Measurements from ENCODE around the gene CCDC88C.

The CCDC88C gene

DNA sequence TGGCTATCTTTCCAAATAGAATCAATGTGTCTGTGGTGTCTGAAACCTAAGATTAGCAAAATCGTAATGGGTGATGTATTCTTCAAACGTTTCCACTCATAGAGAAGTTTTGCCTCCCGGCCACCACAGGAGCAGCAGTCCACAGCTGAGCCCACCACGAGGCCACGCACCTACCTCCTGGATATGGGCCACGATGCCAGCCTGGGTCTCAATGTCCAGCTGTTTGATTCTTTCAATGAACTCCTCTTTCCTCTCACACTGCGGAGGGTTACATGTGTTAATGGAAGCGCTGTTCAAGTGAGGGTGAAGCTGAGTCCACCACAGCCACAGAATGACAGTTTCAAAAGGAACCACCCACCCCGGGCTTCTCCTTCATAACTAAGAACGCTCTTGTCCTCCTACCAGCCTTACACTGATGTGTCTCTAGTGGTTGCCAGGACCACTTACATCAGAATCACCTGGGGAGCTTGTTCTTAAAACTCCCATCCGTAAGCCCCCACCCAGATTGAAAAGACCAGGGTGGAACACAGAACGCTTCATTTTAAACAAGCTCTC is 75.3 kb downstream of the CCDC88C start:
- no peak for DNase-seq

GRCh38 chr14:91341751-91342154 is 75.9 kb downstream of the CCDC88C start:
- DNase-seq = no peak

GRCh38 chr14:91341334-91341733 is 76.3 kb downstream of the CCDC88C start:
- no peak for DNase-seq

DNA sequence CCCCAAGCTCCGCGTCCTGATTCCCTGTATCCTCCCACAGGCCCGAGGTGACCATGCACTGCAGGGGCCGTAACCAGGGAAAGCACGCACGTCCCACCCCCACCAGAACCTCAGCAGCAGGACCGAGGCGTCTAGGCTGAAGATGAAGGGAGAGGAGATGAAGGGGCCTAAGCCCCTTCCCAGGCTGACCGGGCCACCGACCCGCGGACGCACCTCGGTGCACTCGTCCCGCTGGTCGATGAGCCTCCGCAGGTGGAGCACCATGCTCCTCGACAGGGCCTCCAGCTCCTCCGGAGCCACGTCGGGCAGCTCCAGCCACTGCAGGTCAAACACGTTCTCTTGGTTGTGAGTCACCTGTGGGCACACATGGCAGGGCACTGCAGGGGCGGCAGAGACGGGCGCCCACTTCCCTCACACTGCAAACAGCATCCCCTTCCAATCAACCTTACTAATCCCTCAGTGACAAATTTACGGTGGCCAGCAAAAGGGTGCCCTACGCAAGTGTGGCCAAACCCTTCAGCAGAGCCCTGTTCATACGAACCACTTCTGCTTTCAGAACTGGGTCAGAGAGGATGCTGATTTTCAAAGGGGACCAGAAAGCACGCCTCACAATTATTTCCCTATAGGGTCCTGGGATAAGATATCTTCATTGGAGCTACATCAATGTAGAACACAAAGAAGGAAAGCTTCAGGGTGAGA is 77.8 kb downstream of the CCDC88C start:
- no peak for DNase-seq

GRCh38 chr14:91339076-91339475 is 78.5 kb downstream of the CCDC88C start:
- no peak for DNase-seq

- no peak for DNase-seq
These were observed 79.2 kb downstream of the CCDC88C start for GRCh38 chr14:91338379-91338778.

DNA sequence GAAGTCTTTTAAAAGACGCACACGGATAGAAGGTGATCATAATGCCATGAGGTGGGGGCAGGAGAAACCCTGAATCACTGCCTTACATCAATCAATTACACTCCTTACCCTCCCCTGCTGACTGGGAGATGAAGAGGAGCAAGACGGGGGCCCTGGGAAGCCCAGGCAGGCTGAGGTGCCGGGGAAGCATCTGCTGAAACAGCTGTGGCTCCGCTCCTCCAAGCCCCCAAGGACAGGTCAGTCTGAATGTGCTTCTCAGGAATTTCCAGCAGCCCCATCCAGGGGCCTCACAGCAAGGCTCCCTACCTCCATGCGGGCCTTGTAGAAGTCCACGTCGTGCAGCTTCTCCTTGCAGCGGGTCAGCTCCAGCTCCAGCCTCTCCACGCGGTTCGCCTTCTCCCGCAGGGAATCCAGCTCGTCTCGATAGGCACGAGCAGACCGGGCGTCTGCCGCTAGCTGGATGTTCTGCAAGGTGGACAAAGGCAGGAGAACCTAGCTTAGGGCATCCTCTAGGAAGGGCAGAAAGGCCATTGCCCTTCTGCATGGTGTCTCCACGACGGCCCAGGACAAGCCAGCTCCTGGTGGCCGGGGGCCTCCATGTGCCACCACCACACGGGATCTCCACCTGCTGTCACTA is 79.8 kb downstream of the CCDC88C start:
- DNase-seq = no peak

DNA sequence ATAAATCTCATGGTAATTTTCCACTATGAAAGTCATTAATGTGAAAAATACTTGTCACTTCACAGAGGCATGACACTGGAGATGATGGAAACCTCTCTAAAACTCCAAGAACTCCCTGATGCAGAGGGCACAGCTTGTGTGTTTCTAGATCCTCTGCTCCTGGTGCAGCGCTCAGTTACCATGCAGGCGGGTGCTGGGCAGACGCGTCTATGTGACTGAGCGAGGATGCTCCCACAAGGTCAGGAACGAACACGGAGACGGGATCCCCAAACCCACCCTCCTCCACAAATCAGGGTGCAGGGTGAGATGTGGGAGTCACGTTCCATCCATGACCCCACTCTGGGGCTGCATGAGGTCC is 81.5 kb downstream of the CCDC88C start:
- no peak for DNase-seq

DNA sequence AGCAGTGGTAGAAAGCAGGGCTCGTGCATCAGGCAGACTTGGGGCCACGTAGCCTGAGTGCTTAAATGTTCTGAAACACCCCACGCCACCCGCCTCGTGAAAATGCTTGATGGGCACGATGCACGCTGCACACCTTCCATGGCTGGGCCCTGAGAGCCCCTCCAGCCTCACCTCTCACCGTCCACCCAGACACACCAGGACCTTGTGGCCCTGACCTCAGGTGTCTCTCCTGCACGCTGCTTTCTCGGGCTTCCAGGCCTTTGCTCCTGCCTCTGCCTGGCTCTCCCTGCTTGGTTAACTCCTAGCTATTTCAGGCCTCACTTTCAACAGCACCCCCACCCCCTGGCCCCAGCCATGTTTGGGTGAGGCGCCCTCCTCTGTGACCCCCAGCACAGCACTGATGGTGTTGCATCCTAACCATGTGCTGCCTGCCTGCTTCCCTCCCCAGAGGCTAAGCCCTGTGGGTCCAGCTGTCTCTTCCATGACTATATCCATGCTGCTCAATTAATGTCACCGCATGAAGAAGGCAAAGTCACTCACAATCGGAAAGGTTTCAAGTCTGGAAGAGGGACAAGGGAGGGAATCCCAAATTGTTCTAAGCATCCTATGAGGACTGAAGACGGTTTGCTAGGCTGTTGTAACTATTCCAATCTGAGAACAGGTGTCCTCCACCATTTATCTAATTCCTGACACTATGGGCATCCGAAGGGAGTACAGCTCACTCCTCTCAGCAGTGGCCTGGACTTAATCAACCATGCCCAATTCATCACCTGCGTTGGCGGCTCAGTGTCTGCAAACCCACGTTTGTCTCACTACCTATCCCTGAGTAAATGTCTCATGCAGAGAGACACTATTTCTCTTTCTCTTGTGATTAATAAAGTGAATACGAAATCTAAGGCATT is 82.2 kb downstream of the CCDC88C start:
- DNase-seq = no peak

DNA sequence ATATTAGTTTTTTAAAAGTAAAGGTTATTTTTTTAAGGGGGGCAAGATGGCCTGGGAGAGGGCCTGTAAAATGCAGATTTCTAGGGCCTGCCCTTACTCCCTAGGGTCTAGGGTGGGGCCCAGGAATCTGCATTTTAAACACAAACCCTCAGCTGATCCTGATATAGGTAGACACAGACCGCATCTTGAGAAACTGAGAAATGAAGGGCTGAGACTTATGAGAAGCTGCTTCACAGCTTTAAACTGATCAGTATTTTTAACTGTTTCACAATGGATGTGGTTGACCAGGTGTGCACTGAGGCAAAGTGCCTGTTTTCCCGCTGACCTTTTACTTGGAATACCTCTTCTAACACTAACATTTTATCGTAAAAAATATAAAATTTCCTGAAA is 84.0 kb downstream of the CCDC88C start:
- DNase-seq = no peak

GRCh38 chr14:91332986-91333649 is 84.5 kb downstream of the CCDC88C start:
- DNase-seq = no peak

- DNase-seq = no peak
These were observed 85.2 kb downstream of the CCDC88C start for GRCh38 chr14:91332171-91332985.

DNA sequence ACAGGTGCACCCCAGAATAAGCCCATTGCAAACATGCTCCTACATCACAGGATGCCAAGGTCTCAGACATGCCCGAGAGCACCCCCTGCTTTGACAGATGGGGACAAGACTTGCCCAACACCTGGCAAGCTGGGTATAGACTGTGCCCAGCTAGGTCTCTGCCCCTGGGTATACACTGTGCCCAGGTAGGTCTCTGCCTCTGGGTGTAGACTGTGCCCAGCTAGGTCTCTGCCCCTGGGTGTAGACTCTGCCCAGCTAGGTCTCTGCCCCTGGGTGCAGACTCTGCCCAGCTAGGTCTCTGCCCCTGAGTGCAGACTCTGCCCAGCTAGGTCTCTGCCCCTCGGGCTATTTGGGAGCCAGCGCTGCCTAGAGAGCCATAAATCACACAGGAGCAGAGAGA is 85.9 kb downstream of the CCDC88C start:
- DNase-seq = no peak

- peak; percentile 43 for DNase-seq
These were observed 86.8 kb downstream of the CCDC88C start for GRCh38 chr14:91330856-91331255.

GRCh38 chr14:91330096-91330696 is 87.4 kb downstream of the CCDC88C start:
- DNase-seq = no peak

GRCh38 chr14:91329486-91330014 is 88.1 kb downstream of the CCDC88C start:
- no peak for DNase-seq

GRCh38 chr14:91328313-91329050 is 89.1 kb downstream of the CCDC88C start:
- no peak for DNase-seq

DNA sequence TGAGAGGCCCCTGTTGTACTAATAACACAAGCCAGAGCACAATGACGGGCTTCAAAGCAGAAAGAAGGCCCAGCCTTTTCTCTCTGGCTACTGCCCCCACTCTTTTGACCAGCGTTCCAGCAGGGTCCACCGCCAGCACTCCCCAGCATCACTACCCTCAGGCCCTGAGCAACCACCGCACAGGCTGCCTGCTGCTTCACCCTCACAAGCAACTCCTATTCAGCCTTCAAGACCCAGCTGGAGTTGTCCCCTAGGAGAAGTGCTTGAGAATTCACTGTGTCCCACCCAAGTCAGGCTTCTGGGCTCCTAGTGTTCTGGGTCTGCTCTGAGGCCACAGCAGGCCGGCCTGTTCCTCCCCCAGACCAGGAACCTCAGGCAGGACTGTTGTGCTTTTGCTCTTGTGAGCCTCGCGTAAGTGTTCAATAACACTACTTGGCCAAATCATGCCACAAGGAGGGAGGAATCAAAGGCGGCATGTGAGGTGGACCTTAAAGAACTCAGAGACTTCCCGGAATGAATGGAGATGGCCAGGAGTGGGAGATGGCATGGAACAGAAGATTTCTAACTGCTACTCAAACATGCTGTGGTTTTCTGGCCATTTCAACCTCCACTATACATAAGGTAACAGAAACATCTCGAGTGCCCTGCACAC is 89.8 kb downstream of the CCDC88C start:
- DNase-seq = no peak

DNA sequence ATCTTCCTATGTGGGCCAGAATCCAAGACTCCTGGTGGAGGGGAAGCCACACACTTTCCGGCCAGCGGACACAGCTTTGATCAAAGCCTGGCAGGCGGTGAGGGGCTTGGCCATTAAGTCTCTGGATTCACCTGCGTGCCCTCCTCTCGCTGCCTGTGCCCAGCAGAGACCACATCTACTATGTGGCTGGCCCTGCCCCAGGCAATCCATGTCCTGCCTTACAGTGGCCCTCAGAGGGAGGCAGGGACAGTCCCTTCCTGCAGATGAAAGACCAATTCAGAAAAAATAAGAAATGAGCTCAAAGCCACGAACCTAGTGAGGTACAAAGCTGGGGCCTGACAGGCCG is 90.4 kb downstream of the CCDC88C start:
- DNase-seq = no peak

Measured in CD4-positive, alpha-beta T cell treated with Interleukin-21 for 1 hour (primary cell).